ENCODE results near the gene LINC00632.

The LINC00632 gene

DNA sequence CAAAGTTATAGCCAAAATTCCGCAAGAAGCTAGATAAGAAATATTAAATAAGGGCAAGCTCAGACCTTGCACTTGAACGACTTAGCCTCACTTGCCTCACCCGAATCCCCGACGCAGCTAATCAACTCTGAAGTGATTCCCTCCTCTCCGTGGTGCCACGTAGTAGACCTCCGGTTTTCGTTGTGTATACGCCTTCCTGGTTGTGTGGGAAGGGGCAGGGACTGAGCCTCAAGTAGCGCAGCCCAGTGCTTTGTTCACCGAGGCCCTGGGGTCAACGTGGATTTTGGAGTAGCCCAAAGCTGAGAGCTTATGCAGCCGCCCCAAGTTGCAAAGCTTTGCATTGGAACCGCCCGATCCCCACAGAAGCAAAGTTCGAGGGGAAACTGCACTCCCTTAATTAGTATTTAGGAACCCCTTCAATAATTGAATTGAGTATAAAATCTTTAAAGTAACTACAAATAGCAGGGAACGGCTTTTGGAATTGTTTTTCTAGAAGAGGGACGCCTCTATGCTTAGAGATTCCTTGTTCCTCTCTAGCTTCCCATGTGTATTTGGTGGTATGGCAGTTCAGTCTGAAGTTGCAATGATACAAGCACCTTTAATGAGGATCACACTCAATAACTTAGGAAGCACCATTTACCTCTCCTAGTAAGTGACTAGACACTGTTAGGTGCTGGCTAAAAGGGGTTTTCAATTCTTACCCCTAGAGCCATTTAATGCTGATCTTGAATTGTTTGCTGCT is 55.7 kb downstream of the LINC00632 start:
- DNase-seq, result peak in 2 of 14 donors; percentile 12 to 15

GRCh38 chrX:140766024-140766611 is 56.6 kb downstream of the LINC00632 start:
- peak in 12 of 14 donors; percentile 1 to 40 (median 20) for DNase-seq

GRCh38 chrX:140767646-140768045 is 58.1 kb downstream of the LINC00632 start:
- no peak for DNase-seq

- peak in 1 of 14 donors; percentile 1 for DNase-seq
Observed at GRCh38 chrX:140775211-140775610, 65.7 kb downstream of the LINC00632 start.

- DNase-seq, result no peak
Observed at GRCh38 chrX:140776320-140776719, 66.8 kb downstream of the LINC00632 start.

- DNase-seq, result no peak
Observed at GRCh38 chrX:140794642-140795041, 85.1 kb downstream of the LINC00632 start.

DNA sequence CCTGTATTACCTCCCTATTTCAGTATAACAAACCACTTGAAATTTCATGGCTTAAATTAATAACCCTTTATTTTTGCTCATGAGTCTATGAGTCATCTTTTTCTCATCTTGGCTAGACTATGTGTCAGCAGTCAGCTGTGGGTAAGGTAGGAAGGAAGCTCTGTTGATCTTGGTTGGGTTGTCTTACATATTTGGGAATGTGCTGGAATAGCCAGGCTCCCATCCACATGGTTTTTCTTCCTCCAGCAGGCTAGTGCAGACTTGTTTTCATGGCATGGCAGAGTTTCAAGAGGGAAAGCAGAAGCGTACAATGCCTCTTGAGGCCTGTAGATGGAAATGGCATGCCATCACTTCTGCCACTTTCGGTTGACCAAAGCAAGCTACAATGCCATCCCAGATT is 89.7 kb downstream of the LINC00632 start:
- no peak for DNase-seq

- DNase-seq, result no peak
Observed at GRCh38 chrX:140804292-140804691, 94.7 kb downstream of the LINC00632 start.

- DNase-seq, result no peak
Observed at GRCh38 chrX:140815868-140816267, 106.3 kb downstream of the LINC00632 start.

DNA sequence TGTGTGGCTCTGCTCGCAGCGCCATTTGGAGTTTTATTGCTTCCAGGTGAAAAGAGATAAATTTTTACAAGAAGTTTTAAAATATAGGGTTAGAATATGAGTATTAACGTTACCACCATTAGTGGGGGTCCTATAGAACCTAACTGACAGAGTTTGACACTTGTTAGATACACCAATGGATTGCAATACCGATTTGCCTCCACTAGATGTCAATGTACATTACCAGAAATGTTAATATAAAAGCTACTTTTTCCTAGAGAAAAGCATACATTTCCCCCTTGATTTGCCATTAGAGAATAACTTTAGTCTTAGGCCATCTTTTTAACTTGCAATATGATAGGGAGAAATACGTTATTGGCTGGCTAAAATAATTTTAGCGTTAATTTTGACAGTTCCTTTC is 108.4 kb downstream of the LINC00632 start:
- no peak for DNase-seq

DNA sequence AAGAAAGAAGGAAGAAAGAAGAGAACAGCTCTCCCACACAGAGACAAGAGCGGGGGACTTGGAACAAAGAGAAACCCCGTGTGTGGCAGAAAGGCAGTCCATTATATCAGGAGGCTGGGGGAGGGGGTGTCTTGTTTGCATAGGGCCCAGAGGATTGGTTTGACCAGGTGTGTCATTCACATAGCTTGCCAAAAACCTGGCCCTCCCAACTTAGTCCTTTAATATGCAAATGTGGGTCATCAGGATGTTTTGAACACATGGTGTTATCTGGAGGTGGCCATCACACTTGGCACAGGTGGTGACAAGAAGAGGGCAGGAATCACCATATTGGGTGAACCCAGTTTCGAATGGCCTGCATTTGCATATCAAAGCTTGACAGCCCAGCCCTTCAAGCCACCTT is 111.7 kb downstream of the LINC00632 start:
- no peak for DNase-seq

GRCh38 chrX:140822184-140822583 is 112.6 kb downstream of the LINC00632 start:
- DNase-seq, result no peak

- no peak for DNase-seq
Observed at GRCh38 chrX:140822861-140823260, 113.3 kb downstream of the LINC00632 start.

DNA sequence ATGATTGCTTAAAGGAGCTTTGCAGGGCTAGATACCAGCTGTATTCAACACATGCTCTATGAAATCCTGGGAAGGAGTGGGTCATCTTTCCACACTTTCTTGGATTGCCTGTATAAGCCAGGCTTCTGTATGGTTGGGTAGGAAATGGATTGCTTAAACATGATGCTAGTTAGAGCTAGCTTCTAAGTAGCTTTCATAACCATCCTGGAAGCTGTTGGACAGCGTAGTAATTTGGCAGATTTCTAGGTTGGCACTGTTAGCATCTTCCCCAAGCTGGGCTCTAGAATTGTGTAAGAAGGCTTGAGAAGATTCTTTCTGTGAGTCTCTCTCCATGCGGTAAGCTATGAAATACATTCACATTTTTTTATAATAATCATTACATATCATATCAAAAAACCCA is 127.3 kb downstream of the LINC00632 start:
- no peak for DNase-seq

Measured in C1 segment of cervical spinal cord (tissue), 14 donors.